AG04449 (cell line): ENCODE measurements around the gene CELA3A.
"Not testable (repeated sequence)": the region's sequence is repeated elsewhere in the genome, so short reads cannot be mapped to it uniquely, and the experiment has no call there.

Experiments
- CTCF ChIA-PET: fragments of 350-600 bp; formaldehyde crosslinking; extraction: SDS; loops from one replicate; lab custom pipeline; 2021; ENCODE audit warnings: antibody characterized with exemption; lab: Yijun Ruan, JAX
- POLR2A ChIA-PET: fragments of 400-600, 350-600 bp; formaldehyde crosslinking; extraction: SDS; loops from one replicate; lab custom pipeline; 2020; ENCODE audit warnings: antibody characterized with exemption, inconsistent platforms; lab: Yijun Ruan, JAX
- DNase-seq: peaks from one replicate; pipeline ENCODE4 v3.0.0-alpha.2; 2010; ENCODE audit warnings: low read depth, low spot score
- H3K4me3 ChIP-seq: 2 replicates; pipeline ENCODE4 v1.5.1; 2011; ENCODE audit warnings: low read depth, mild to moderate bottlenecking, control low read depth, low read length

The CELA3A gene

DNA sequence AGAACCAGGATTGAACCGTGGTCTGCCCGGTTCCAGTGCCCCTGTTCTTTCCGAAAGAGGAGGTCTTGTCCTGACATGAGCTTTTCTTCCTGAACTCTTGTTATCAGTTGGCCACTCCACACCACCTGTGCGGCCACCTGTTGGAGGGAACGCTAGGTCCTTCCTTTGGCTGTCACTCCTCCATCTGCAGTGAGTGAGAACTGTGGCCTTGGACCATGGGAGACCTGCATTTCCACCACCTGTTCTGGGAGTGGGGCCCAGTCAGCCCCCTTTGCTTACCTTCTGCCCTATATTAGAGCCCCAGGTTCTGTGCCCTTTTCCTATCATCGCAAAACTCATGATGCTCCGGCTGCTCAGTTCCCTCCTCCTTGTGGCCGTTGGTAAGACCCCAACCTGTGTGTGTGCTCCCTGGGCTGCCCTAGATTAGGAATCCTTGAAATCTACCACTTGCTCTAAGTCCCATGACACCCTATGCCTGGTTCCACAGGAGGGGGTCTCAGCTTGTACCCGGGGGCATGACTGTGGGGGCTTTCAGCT lies 24.7 kb upstream of the CELA3A start, which contains the start of gene CELA3B:
CELA3B (plus strand) TSS at position 320 of the 537 bp plus-strand sequence; CDS start at position 338, 18 bp downstream.
- POLR2A ChIA-PET, DNase-seq, H3K4me3 ChIP-seq: not testable (repeated sequence)
- CTCF ChIA-PET: interaction anchor here (0.7 kb wide), 1 partner anchor 440 kb away, joined by 3 read pairs; no protein-coding TSS in a partner anchor

DNA sequence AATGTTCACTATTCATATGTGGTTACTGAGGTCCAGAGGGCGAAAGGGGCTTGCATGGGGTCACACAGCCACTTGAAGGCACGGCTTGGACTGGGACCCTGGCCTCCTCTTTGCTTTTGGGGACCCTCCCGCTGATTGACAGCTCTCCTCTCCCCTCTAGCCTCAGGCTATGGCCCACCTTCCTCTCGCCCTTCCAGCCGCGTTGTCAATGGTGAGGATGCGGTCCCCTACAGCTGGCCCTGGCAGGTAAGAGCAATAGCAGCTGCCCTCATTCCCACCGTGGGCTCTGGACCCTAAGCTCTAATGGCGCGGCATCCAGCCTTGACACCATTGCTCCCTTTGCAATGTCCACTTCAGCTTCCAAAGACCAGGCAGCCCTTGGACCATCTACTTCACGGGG lies 23.2 kb upstream of the CELA3A start:
- H3K4me3 ChIP-seq, CTCF ChIA-PET, POLR2A ChIA-PET, DNase-seq: not testable (repeated sequence)

- H3K4me3 ChIP-seq, CTCF ChIA-PET, DNase-seq, POLR2A ChIA-PET: not testable (repeated sequence)
These were observed 20.8 kb upstream of the CELA3A start for GRCh38 chr1:21980515-21981220.

DNA sequence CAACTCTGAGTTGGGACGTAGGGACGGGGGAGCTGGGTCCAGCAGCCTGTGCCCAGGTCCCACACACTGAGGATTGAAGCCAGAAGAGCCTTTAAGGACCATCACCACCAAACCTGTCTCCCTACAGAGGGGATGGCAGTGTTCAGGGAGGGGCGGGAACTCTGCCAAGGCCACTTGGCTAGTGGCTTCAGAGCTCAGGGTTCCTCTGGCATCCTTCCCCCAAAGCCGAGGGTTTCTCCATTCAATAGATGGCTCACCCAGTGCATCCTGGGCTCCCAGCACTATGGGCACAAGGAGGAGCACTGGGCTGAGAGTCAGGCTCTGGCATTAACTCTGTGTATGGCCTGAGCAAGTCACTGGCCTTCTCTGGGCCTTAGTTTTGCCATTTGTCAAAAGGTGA lies 20.2 kb upstream of the CELA3A start:
- H3K4me3 ChIP-seq, DNase-seq, CTCF ChIA-PET, POLR2A ChIA-PET: not testable (repeated sequence)

DNA sequence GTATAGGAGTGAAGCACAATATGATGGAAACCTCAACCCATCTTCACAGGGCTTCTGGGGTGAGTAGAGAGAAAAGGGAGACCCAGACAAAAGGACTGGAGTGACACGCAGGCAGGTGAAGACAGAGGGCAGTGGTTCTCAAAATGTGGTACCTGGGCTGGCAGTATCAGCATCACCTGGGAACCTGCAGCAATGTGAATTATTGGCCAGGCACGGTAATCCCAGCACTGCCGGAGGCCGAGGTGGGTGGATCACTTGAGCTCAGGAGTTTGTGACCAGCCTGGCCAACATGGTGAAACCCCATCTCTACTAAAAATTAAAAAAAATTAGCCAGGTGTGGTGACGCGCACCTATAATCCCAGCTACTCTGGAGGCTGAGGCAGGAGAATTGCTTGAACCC lies 19.3 kb upstream of the CELA3A start:
- POLR2A ChIA-PET: not testable (repeated sequence)

DNA sequence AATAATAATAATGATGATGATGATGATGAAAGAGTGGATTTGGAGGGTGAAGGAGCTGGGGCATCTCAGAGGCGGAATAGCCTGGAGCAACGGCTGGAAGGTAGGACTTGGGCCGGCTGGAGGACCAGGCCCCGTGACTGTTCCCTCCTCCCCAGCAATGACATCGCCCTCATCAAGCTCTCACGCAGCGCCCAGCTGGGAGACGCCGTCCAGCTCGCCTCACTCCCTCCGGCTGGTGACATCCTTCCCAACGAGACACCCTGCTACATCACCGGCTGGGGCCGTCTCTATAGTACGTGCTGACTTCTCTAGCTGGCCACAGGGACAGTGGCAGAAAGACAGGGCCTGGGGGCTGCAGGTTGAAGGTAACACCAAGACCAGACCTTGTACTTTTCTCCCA lies 17.9 kb upstream of the CELA3A start:
- CTCF ChIA-PET: interaction anchor here (1.2 kb wide), 1 partner anchor 20 kb away, joined by 4 read pairs; no protein-coding TSS in a partner anchor
- DNase-seq, POLR2A ChIA-PET, H3K4me3 ChIP-seq: not testable (repeated sequence)

More for the DNA sequence above, 19.3 kb upstream of the CELA3A start:
- DNase-seq, CTCF ChIA-PET, H3K4me3 ChIP-seq: not testable (repeated sequence)

DNA sequence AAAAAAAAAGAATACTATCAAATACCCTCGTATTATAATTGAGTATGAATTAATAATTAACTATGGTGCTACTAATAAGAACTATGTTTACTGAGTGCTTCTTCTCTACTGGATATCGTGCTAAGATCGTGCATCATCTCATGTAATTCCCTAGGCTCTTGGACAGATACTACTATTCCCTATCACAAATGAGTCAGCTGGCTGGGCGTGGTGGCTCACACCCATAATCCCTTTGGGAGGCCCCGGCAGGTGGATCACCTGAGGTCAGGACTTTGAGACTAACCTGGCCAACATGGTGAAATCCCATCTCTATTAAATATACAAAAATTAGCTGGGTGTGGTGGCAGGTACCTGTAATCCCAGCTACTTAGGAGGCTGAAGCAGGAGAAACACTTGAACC lies 15.6 kb upstream of the CELA3A start:
- H3K4me3 ChIP-seq, DNase-seq, CTCF ChIA-PET, POLR2A ChIA-PET: not testable (repeated sequence)

- CTCF ChIA-PET, DNase-seq, H3K4me3 ChIP-seq, POLR2A ChIA-PET: not testable (repeated sequence)
These were observed 15.1 kb upstream of the CELA3A start for GRCh38 chr1:21986386-21986785.

DNA sequence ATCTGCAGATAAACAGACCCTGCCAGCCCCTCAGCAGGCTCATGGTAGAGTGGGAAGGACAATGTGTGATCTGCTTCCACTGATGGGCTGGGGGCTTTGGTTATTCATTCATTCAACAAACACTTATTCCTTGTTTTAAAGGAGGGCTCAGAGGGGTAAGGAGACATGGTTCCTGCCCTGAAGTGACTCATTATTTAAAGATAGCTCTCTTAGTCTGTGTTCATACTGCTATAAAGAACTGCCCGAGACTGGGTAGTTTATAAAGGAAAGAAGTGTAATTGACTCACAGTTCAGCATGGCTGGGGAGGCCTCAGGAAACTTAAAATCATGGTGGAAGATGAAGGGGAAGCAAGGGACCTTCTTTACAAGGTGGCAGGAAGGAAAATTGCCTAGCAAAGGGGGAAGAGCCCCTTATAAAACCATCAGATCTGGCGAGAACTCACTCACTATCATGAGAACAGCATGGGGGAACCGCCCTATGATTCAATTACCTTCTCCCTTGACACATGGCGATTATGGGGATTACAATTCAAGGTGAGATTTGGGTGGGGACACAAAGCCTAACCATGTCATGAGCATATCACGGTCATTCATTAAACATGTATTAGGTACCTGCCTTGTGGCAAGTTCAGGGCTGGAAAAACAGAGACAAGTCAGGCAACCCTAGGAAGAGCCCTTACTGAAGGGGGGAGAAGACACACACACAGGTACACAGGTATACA lies 11.6 kb upstream of the CELA3A start:
- POLR2A ChIA-PET, H3K4me3 ChIP-seq, DNase-seq, CTCF ChIA-PET: not testable (repeated sequence)

- H3K4me3 ChIP-seq, DNase-seq, POLR2A ChIA-PET, CTCF ChIA-PET: not testable (repeated sequence)
These were observed 9.3 kb upstream of the CELA3A start for GRCh38 chr1:21992186-21992585.

DNA sequence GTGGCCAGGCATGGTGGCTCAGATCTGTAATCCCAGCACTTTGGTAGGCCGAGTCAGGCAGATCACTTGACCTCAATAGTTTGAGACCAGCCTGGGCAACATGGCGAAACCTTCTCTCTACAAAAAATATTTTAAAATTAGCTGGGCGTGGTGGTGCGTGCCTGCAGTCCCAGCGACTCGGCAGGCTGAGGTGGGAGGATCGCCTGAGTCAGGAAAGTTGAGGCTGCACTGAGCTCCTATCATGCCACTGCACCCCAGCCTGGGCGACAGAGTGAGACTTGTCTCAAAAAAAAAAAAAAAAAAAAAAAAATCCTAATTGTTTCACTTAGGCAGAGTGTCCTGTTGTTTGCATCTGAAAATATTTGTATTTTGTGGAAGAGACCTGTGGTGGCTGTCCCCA lies 6.7 kb upstream of the CELA3A start:
- CTCF ChIA-PET, H3K4me3 ChIP-seq, DNase-seq, POLR2A ChIA-PET: not testable (repeated sequence)

DNA sequence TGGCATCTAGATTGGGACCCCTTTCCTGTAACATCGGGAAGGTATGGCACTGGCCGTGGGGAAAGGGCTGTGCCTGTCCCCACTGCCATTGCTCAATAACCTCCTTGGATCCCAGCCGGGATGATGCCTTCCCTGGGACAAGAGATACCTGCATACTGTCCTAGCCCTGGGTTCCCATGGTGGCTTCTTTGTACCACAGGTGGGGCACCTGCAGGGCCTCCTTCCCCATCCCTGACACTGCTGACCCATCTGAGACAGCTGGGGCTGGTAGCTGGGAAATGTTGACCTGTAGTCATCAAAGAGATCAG lies 4.8 kb upstream of the CELA3A start:
- DNase-seq, CTCF ChIA-PET, H3K4me3 ChIP-seq, POLR2A ChIA-PET: not testable (repeated sequence)

- CTCF ChIA-PET: interaction anchor here (1.0 kb wide), 1 partner anchor 55 kb away, joined by 3 read pairs; no protein-coding TSS in a partner anchor
- H3K4me3 ChIP-seq, DNase-seq, POLR2A ChIA-PET: not testable (repeated sequence)
These were observed 3.4 kb upstream of the CELA3A start for GRCh38 chr1:21997891-21998623.

- H3K4me3 ChIP-seq, POLR2A ChIA-PET, DNase-seq, CTCF ChIA-PET: not testable (repeated sequence)
These were observed 2.7 kb upstream of the CELA3A start for GRCh38 chr1:21998624-21999294.

DNA sequence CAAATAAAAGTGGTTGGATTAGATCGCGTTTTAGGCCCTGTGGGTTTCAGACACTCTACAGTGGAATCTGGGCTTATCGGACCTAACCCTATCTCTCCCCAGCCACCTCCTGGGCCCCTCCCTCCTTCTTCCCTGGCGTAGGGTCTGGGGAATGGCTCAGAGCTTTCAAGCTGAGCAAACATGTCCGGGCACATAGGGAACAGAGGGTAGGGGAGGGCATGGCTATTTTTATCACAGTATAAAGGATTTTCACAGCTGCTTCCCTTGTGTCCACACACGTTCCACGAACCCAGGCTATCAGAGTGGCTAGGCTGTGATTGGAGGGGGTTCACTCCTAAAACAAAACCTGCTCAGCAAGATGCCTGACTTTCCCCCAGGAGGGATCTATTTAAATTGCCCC lies 1.8 kb upstream of the CELA3A start:
- DNase-seq, H3K4me3 ChIP-seq, POLR2A ChIA-PET, CTCF ChIA-PET: not testable (repeated sequence)

GRCh38 chr1:22002461-22002860 lies 1.0 kb downstream of the CELA3A start:
- DNase-seq, H3K4me3 ChIP-seq, POLR2A ChIA-PET: not testable (repeated sequence)
- CTCF ChIA-PET: interaction anchor here (1.2 kb wide), 1 partner anchor 164 kb away, joined by 3 read pairs; no protein-coding TSS in a partner anchor
